HUES64 (cell line): ENCODE results near the gene UIMC1.
"Not testable (repeated sequence)": the region's sequence is repeated elsewhere in the genome, so short reads cannot be mapped to it uniquely, and the experiment has no call there.

Source experiments
- H3K27ac ChIP-seq: 2 replicates; pipeline ENCODE4 v1.7.0; 2013; ENCODE audit warnings: low read depth, low read length, inconsistent platforms
- H3K27me3 ChIP-seq: 2 replicates; pipeline ENCODE4 v1.6.1; 2013; ENCODE audit warnings: mild to moderate bottlenecking, low read length; ENCODE audit not compliant: insufficient read depth
- H3K36me3 ChIP-seq: 2 replicates; pipeline ENCODE4 v1.6.1; 2013; ENCODE audit warnings: mild to moderate bottlenecking, low read length; ENCODE audit not compliant: insufficient read depth
- H3K4me1 ChIP-seq: 2 replicates; pipeline ENCODE4 v1.6.1; 2013; ENCODE audit warnings: mild to moderate bottlenecking, low read length, moderate library complexity; ENCODE audit not compliant: insufficient read depth
- H3K4me3 ChIP-seq: 2 replicates; pipeline ENCODE4 v1.5.1; 2013; ENCODE audit warnings: mild to moderate bottlenecking, low read length, moderate library complexity
- H3K9ac ChIP-seq: 2 replicates; pipeline ENCODE4 v1.6.1; 2013; ENCODE audit warnings: mild to moderate bottlenecking, low read depth, low read length
- H3K9me3 ChIP-seq: 2 replicates; pipeline ENCODE4 v1.6.1; 2013; ENCODE audit warnings: low read depth, low read length; ENCODE audit not compliant: insufficient read depth
- WGBS: fragments of 150-250, 120-280 bp; methylation state at CpG from one replicate; pipeline ENCODE4 v1.1.7; 2013; ENCODE audit warnings: missing lambda C conversion rate; 5-methylcytosine and 5-hydroxymethylcytosine counted together

Gene UIMC1

GRCh38 chr5:176875783-176876505, 130.6 kb downstream of the UIMC1 start:
- Histone ChIP-seq H3K36me3 (no peaks in the 10 kb centered on the region), H3K27me3 (no peaks in the 10 kb centered on the region), H3K9me3 (no peaks in the 10 kb centered on the region), H3K4me1 (no peaks in the 10 kb centered on the region), H3K27ac (no peak overlapping the region), H3K4me3 (no peak overlapping the region), H3K9ac (no peak overlapping the region)
- 75% methylated on average over 26 of the region's 27 CpGs for WGBS

GRCh38 chr5:176875014-176875550, 131.5 kb downstream of the UIMC1 start:
- Histone ChIP-seq H3K9ac (no peak overlapping the region), H3K9me3 (no peaks in the 10 kb centered on the region), H3K27ac (no peak overlapping the region), H3K4me3 (no peak overlapping the region), H3K4me1 (no peaks in the 10 kb centered on the region), H3K27me3 (no peaks in the 10 kb centered on the region), H3K36me3 (no peaks in the 10 kb centered on the region)
- WGBS: 89% methylated on average over 17 of the region's 17 CpGs

GRCh38 chr5:176874198-176874780, 132.3 kb downstream of the UIMC1 start:
- Histone ChIP-seq H3K9me3 (no peaks in the 10 kb centered on the region), H3K36me3 (no peaks in the 10 kb centered on the region), H3K27ac (no peak overlapping the region), H3K27me3 (no peaks in the 10 kb centered on the region), H3K4me1 (no peaks in the 10 kb centered on the region), H3K9ac (no peak overlapping the region), H3K4me3 (no peak overlapping the region)
- 92% methylated on average over 20 of the region's 20 CpGs for WGBS

- Histone ChIP-seq H3K27me3 (no peaks in the 10 kb centered on the region), H3K4me3 (no peak overlapping the region), H3K9ac (no peak overlapping the region), H3K27ac (no peak overlapping the region), H3K36me3 (no peaks in the 10 kb centered on the region), H3K4me1 (no peaks in the 10 kb centered on the region), H3K9me3 (no peaks in the 10 kb centered on the region)
- 87% methylated on average over 16 of the region's 16 CpGs for WGBS
Observed at GRCh38 chr5:176873541-176874172, 132.9 kb downstream of the UIMC1 start.

- H3K36me3 ChIP-seq, H3K27ac ChIP-seq, H3K4me1 ChIP-seq, H3K27me3 ChIP-seq, H3K9ac ChIP-seq, H3K9me3 ChIP-seq, H3K4me3 ChIP-seq: not testable (repeated sequence)
- WGBS: 95% methylated on average over 2 of the region's 2 CpGs
Observed at GRCh38 chr5:176873011-176873410, 133.6 kb downstream of the UIMC1 start.

GRCh38 chr5:176872586-176872985, 134.0 kb downstream of the UIMC1 start:
- not testable (repeated sequence) for H3K9ac ChIP-seq, H3K36me3 ChIP-seq, H3K27me3 ChIP-seq, H3K27ac ChIP-seq, H3K4me1 ChIP-seq, H3K4me3 ChIP-seq, H3K9me3 ChIP-seq
- 91% methylated on average over 2 of the region's 2 CpGs for WGBS

- not testable (repeated sequence) for H3K36me3 ChIP-seq, H3K27ac ChIP-seq, H3K9me3 ChIP-seq, H3K4me3 ChIP-seq, H3K27me3 ChIP-seq, H3K9ac ChIP-seq
- WGBS: 81% methylated on average over 5 of the region's 10 CpGs
- peaks cover 13% of the 10 kb centered on the region for H3K4me1 ChIP-seq
Observed at GRCh38 chr5:176870644-176871043, 135.9 kb downstream of the UIMC1 start.

- Histone ChIP-seq H3K9me3 (no peaks in the 10 kb centered on the region), H3K4me3 (no peak overlapping the region), H3K4me1 (peaks cover 13% of the 10 kb centered on the region), H3K36me3 (no peaks in the 10 kb centered on the region), H3K27me3 (no peaks in the 10 kb centered on the region), H3K27ac (no peak overlapping the region), H3K9ac (no peak overlapping the region)
- 68% methylated on average over 17 of the region's 17 CpGs for WGBS
Observed at GRCh38 chr5:176870110-176870591, 136.4 kb downstream of the UIMC1 start.

GRCh38 chr5:176869501-176870109, 137.0 kb downstream of the UIMC1 start:
- H3K9me3 ChIP-seq: no peaks in the 10 kb centered on the region
- H3K27ac ChIP-seq: no peak overlapping the region
- WGBS: 87% methylated on average over 38 of the region's 38 CpGs
- no peak overlapping the region for H3K4me3 ChIP-seq
- no peaks in the 10 kb centered on the region for H3K27me3 ChIP-seq
- H3K36me3 ChIP-seq: no peaks in the 10 kb centered on the region
- H3K4me1 ChIP-seq: peaks cover 13% of the 10 kb centered on the region
- no peak overlapping the region for H3K9ac ChIP-seq

- H3K9ac ChIP-seq: no peak overlapping the region
- 95% methylated on average over 20 of the region's 20 CpGs for WGBS
- no peak overlapping the region for H3K27ac ChIP-seq
- no peaks in the 10 kb centered on the region for H3K36me3 ChIP-seq
- no peak overlapping the region for H3K4me3 ChIP-seq
- no peaks in the 10 kb centered on the region for H3K9me3 ChIP-seq
- peaks cover 19% of the 10 kb centered on the region for H3K4me1 ChIP-seq
- no peaks in the 10 kb centered on the region for H3K27me3 ChIP-seq
Observed at GRCh38 chr5:176868731-176869130, 137.8 kb downstream of the UIMC1 start.

- WGBS: 91% methylated on average over 14 of the region's 14 CpGs
- H3K4me3 ChIP-seq: no peak overlapping the region
- H3K27ac ChIP-seq: no peak overlapping the region
- no peaks in the 10 kb centered on the region for H3K9me3 ChIP-seq
- peaks cover 22% of the 10 kb centered on the region for H3K4me1 ChIP-seq
- H3K36me3 ChIP-seq: no peaks in the 10 kb centered on the region
- H3K27me3 ChIP-seq: no peaks in the 10 kb centered on the region
- no peak overlapping the region for H3K9ac ChIP-seq
Observed at GRCh38 chr5:176868126-176868525, 138.5 kb downstream of the UIMC1 start.
